HUES64 (cell line): Measurements from ENCODE around the gene VASN.

Source experiments
- H3K27ac ChIP-seq: 2 replicates; pipeline ENCODE4 v1.7.0; 2013; ENCODE audit warnings: low read depth, low read length, inconsistent platforms
- H3K27me3 ChIP-seq: 2 replicates; pipeline ENCODE4 v1.6.1; 2013; ENCODE audit warnings: mild to moderate bottlenecking, low read length; ENCODE audit not compliant: insufficient read depth
- H3K36me3 ChIP-seq: 2 replicates; pipeline ENCODE4 v1.6.1; 2013; ENCODE audit warnings: mild to moderate bottlenecking, low read length; ENCODE audit not compliant: insufficient read depth
- H3K4me1 ChIP-seq: 2 replicates; pipeline ENCODE4 v1.6.1; 2013; ENCODE audit warnings: mild to moderate bottlenecking, low read length, moderate library complexity; ENCODE audit not compliant: insufficient read depth
- H3K4me3 ChIP-seq: 2 replicates; pipeline ENCODE4 v1.5.1; 2013; ENCODE audit warnings: mild to moderate bottlenecking, low read length, moderate library complexity
- H3K9ac ChIP-seq: 2 replicates; pipeline ENCODE4 v1.6.1; 2013; ENCODE audit warnings: mild to moderate bottlenecking, low read depth, low read length
- H3K9me3 ChIP-seq: 2 replicates; pipeline ENCODE4 v1.6.1; 2013; ENCODE audit warnings: low read depth, low read length; ENCODE audit not compliant: insufficient read depth
- WGBS: fragments of 150-250, 120-280 bp; methylation state at CpG from one replicate; pipeline ENCODE4 v1.1.7; 2013; ENCODE audit warnings: missing lambda C conversion rate; 5-methylcytosine and 5-hydroxymethylcytosine counted together

VASN gene

DNA sequence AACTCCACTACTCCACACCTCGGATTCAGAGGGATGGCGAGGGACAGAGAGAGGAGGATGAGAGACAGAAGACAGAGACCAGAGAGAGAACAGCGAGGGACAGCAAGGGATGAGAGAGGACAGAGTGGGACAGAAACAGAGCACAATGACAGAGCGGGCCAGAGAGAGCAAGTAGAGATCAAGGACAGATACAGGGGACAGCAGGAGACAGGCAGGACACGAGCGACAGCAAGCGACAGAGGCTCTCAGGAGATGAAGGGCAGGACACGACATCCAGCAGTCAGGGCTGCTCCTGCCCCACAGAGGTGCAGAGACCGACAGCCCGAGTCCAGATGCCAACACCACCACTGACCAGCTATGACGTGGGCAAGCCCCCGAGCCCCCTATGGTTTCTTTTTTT is 29.9 kb downstream of the VASN start:
- Histone ChIP-seq H3K27me3 (no peaks in the 10 kb centered on the region), H3K9ac (no peak overlapping the region), H3K4me3 (no peak overlapping the region), H3K27ac (no peak overlapping the region), H3K36me3 (no peaks in the 10 kb centered on the region), H3K4me1 (no peaks in the 10 kb centered on the region), H3K9me3 (no peaks in the 10 kb centered on the region)
- 94% methylated on average over 12 of the region's 12 CpGs for WGBS

DNA sequence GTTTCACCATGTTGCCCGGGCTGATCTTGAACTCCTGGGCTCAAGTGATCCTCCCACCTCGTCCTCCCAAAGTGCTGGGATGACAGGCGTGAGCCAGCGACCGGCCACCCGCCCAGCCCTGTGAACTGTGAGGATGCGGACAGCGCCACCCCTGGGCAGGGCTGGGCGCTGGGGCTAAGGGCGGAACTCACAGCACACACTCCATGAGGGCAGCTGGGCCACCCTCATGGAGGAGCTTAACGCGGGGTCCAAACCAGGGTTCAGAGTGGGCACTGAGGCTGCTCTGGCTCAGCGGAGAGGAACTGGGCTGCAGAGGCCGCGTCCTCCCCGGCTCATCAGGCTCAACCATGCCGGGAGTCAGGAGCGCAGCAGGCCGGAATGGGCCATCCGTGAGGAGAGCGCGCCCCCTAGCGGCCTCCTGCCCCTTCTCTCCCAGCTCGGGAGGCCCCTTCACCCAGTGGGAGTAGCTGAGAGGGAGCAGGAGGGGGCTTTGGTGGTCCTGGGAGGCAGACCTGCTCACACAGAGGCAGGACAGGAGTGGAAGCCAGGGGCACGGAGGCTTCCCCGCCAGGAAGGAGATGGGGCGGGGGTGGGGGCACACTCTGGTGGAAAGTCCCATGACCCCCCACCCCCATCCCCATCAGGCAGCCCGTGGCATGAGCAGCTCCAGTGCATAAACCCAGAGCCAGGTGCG is 30.9 kb downstream of the VASN start:
- H3K27ac ChIP-seq = no peak overlapping the region
- 0 out of 2 replicates have a peak, but pooled peaks cover 1% of the 10 kb centered on the region for H3K36me3 ChIP-seq
- 33% methylated on average over 28 of the region's 29 CpGs for WGBS
- H3K4me1 ChIP-seq = no peaks in the 10 kb centered on the region
- no peak overlapping the region for H3K9ac ChIP-seq
- H3K9me3 ChIP-seq = no peaks in the 10 kb centered on the region
- no peaks in the 10 kb centered on the region for H3K27me3 ChIP-seq
- H3K4me3 ChIP-seq = no peak overlapping the region

DNA sequence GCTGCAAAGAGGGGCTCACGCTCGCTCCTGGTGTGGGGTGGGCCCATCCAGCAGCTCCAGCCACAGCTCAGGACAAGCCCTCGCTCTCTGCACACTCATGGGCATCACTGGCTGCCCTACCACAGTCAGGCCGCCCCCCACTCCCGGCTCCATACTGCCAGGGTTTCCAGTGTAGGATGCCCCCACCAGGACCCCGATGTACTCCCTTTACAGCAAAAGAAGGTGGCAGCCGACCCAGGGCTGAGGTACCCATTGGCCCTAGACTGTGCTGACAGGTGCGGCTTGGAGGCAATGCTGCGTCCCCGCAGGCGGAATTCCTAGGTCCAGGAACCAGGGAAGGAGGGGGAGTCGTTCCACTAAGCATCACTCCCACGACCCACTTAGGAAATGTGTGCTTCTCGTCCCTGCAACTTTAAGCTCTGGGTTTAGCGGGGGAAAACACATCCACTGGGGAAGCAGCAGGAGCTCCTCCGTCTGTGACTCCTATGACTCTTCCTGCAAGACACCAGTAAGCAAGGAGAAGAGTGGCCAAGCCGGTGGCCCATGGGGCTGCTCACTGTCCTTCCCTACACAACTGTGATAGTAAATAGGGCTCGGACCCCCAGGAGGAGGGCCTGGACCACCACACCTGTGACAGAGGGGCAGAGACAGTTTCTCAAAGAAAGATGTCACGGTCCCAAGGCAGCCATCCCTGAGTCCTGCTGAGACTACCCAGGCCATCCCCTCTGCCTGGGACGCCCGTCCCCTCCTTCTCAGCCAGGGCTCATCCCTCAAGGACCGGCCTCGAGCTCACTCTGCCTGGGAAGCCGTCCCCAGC is 31.7 kb downstream of the VASN start:
- H3K9me3 ChIP-seq = no peaks in the 10 kb centered on the region
- H3K9ac ChIP-seq = no peak overlapping the region
- no peaks in the 10 kb centered on the region for H3K4me1 ChIP-seq
- H3K4me3 ChIP-seq = no peak overlapping the region
- no peaks in the 10 kb centered on the region for H3K27me3 ChIP-seq
- 0 out of 2 replicates have a peak, but pooled peaks cover 3% of the 10 kb centered on the region for H3K36me3 ChIP-seq
- no peak overlapping the region for H3K27ac ChIP-seq
- WGBS = 91% methylated on average over 24 of the region's 24 CpGs

DNA sequence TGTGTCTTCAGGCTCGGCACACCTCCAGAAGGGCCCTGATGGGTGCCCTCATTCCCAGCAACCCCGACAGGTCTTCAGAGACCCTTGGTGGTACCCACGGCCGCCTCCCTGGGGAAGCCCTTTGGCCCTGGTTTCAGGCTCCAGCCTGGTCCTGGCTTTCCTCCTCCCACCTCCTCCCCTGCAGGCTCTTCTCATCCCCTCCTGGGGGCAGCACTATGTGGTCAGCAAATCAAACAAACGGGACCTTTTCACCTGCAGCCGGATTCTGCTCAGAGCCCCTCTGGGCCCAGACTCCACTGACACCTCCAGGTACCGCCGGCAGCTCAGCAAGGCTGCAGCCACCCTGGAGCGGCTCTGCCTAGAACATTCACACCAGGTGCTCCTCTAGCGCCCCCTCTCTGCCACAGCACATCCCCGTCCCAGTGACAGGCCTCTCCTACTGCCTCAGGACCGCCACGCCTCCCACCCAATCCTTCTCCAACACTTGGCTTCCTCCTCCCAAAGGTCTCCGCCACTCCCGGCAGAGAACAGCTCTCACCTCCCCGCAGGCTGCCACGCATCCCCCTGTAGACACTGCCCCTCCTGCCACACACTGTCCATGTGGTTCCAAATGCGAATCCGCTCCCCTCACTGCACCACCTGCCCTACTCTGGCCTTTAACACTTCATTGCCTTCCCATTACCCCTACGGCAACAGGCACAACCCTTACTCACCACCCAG is 32.8 kb downstream of the VASN start:
- Histone ChIP-seq H3K9me3 (no peaks in the 10 kb centered on the region), H3K27me3 (no peaks in the 10 kb centered on the region), H3K9ac (no peak overlapping the region), H3K4me3 (no peak overlapping the region), H3K36me3 (0 out of 2 replicates have a peak, but pooled peaks cover 3% of the 10 kb centered on the region), H3K27ac (no peak overlapping the region), H3K4me1 (no peaks in the 10 kb centered on the region)
- 55% methylated on average over 20 of the region's 20 CpGs for WGBS

DNA sequence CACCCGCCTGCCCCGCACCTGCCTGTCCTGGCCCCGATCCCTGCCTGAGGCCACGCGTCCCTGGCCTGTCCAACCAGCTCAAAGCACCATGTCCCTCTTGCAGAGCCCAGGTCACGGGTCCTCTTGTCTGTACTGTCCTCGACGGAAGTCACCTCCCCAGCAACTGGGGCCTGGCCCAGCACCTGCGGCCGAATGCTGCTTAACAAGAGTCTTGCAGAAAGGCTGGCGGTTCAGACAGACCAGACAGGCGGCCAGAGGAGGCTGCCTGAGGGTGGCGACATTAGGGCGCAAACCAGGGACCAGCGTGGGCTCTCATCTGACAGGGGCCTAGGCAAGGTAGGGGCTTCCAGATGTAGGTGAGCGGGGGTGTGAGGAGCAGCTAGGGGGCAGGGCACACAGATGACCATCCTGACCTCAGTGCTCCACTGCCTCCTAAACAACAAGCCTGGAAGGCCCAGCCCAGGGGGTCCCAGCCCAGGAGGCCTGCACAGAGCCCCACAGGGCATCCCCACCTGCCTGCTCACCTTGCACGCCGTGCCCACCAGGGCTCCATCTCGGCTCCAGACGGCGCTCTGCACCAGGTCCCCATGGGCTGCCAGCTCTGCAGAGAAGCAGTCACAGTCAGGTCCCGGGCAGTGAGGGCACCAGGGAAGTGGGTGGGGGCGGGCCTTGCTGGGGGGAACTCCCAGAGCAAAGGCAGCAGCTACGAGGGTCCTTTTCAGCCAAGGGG is 33.5 kb downstream of the VASN start:
- no peak overlapping the region for H3K4me3 ChIP-seq
- 91% methylated on average over 24 of the region's 24 CpGs for WGBS
- H3K4me1 ChIP-seq = no peaks in the 10 kb centered on the region
- H3K27me3 ChIP-seq = no peaks in the 10 kb centered on the region
- H3K9me3 ChIP-seq = no peaks in the 10 kb centered on the region
- no peak overlapping the region for H3K27ac ChIP-seq
- H3K36me3 ChIP-seq = 0 out of 2 replicates have a peak, but pooled peaks cover 3% of the 10 kb centered on the region
- H3K9ac ChIP-seq = no peak overlapping the region

DNA sequence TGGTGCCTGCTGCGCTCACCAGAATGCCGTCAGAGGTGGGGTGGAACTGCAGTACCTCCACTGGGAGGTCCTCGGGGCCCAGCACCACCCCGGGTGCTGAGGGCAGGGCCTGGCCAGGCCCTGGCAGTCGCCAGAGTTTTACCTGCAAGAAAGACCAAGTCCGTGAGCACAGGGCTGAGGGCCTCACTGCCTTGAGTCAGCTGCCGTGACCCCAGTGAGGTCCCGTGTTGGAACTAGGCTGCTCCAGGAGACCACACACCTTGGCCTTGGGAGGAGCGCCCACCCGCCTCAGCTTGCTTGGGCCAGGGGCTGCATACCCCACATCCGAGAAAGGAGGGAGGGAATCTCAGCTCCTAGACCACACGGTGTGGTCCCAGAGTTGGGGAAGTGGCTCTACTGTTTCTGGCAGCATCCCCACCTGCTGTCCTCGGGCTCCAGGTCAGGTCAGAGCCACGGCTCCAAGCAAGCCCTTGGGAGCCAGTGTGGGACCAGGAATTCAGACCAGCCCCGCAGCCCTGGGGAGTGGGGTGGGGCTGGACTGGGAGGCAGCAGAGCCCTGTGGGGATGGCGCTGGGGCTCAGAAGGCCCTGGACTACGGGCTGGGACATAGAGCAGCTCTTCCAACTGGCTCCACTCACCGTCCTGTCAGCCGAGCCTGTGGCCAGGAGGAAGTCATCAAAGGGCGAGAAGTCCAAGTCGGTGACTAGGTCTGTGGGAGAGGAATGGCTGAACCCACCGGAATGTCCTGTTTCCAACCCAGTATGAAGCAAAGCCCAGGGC is 36.1 kb downstream of the VASN start:
- H3K27me3 ChIP-seq = no peaks in the 10 kb centered on the region

DNA sequence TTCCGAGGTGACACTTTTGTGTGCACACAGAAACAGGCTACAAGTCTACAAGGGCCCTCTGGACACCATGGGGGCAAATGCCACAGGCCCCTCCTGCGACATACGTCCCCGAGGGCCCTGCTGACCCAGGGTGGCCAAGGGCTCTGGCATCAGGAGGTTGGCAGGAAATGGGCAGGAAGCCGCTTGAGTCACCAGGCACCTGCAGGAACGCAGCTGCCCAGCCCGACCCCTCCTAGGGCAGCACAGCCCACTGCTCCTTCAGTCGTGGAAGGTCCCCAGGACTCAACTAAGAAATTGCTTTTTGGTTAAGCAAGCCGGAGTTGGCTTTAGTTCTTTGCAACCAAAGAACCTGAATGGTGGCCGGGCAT is 36.7 kb downstream of the VASN start:
- H3K4me1 ChIP-seq = no peaks in the 10 kb centered on the region
- no peak overlapping the region for H3K27ac ChIP-seq
- no peak overlapping the region for H3K9ac ChIP-seq
- 94% methylated on average over 10 of the region's 10 CpGs for WGBS
- H3K4me3 ChIP-seq = no peak overlapping the region
- H3K27me3 ChIP-seq = no peaks in the 10 kb centered on the region
- H3K9me3 ChIP-seq = no peaks in the 10 kb centered on the region
- peaks cover 8% of the 10 kb centered on the region; the same call in 1 of the 2 replicates for H3K36me3 ChIP-seq

More for the DNA sequence above, 36.1 kb downstream of the VASN start:
- Histone ChIP-seq H3K36me3 (peaks cover 6% of the 10 kb centered on the region; the same call in 1 of the 2 replicates), H3K4me1 (no peaks in the 10 kb centered on the region), H3K9ac (no peak overlapping the region), H3K27ac (no peak overlapping the region), H3K4me3 (no peak overlapping the region), H3K9me3 (no peaks in the 10 kb centered on the region)
- WGBS = 94% methylated on average over 21 of the region's 22 CpGs

DNA sequence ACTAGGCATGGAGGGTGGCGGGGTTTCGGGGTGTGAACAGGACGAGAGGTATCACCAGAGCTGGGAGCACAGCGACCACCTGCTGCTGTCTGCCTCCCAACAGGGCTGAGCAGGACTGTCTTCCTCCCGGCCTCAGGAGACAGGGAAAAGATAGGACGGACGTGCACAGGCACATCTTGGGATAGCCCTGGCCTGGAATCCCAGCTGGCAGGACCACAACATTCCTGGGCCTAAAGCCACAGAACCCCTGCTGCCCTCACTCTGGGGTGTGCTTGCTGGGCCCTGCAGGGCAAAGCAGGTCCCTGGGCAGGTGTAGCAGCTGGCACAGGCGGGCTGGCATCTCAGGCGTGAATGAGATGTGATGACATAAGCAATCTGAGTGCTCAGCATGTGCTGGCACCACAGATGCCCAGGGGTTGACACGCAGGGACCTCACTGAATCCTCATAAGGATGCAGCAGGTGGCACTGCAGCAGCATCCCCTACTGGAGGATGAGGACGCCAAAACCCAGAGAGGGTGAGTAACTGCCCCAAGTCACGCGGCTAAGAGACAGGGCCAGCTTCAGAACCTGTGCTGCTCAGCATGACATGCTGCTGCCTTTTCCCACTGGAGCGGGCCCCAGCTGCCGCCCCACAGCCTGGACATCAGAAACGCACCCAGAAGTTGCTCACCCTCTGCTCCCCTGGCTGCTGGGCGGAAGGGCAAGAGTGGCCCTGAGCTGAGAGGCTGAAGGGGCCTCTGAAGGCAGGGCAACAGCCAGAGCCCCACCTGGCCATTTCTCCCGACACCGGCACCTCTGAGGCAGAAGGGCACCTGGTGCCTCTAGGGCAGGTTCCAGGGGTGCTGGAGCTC is 37.7 kb downstream of the VASN start:
- H3K27ac ChIP-seq = no peak overlapping the region
- no peaks in the 10 kb centered on the region for H3K27me3 ChIP-seq
- no peaks in the 10 kb centered on the region for H3K4me1 ChIP-seq
- no peaks in the 10 kb centered on the region for H3K9me3 ChIP-seq
- no peak overlapping the region for H3K9ac ChIP-seq
- WGBS = 91% methylated on average over 19 of the region's 19 CpGs
- H3K36me3 ChIP-seq = peaks cover 8% of the 10 kb centered on the region; the same call in 1 of the 2 replicates
- no peak overlapping the region for H3K4me3 ChIP-seq

DNA sequence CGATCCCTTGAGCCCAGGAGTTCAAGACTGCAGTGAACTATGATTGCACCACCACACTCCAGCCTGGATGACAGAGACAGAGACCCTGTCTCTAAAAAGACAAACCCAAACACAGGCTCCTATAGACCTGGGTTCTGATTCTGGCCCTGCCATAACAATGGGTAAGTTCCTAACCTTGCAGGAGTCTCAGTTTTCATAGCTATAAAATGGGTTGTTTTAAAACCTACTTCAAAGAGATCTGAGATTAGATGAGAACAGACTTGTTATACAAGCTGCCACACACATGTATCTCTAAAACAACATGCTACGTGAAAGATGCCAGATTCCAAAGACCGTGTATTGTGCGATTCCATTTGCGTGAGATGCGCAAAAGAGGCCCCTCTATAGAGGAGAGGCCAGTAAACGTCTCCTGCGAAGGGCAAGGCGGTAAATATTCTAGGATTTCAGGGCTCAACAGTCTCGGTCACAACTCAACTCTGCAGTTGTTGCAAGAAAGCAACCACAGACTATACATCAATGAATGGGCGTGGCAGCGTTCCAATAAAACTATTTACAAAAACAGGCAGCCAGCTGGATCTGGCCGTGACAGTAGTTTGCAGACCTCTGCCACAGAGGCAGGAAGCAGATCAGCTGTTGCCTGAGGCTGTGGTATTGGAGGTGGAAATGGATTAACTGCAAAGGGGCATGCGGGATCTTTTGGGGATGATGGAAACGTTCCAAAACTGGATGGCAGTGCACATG is 38.9 kb downstream of the VASN start:
- no peak overlapping the region for H3K4me3 ChIP-seq
- H3K9me3 ChIP-seq = no peaks in the 10 kb centered on the region
- H3K27ac ChIP-seq = no peak overlapping the region
- H3K9ac ChIP-seq = no peak overlapping the region
- 94% methylated on average over 15 of the region's 15 CpGs for WGBS
- H3K4me1 ChIP-seq = peaks cover 3% of the 10 kb centered on the region; the same call in 1 of the 2 replicates
- H3K36me3 ChIP-seq = peaks cover 8% of the 10 kb centered on the region; the same call in 1 of the 2 replicates
- no peaks in the 10 kb centered on the region for H3K27me3 ChIP-seq
